ENCODE measurements around the gene SYMPK.

The SYMPK gene

DNA sequence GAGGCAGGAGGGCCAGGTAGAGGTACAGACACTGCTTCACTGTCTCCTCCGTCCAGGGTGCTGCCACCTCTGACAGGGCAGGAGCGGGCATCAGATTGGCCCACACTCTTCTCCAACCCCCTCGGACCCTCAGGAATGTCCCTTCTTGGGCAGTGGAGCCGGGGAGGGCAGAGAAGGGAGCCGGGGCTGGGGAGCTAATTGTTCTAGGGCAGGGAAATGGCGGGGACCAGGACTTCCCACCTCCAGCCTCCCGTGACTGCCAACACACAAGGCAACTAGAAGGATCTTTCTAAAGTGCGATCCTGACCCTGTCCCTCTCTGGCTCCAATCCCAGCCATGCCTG, 37.7 kb downstream of the SYMPK start:
- no peak for DNase-seq (ENCODE audit: low read depth)

DNA sequence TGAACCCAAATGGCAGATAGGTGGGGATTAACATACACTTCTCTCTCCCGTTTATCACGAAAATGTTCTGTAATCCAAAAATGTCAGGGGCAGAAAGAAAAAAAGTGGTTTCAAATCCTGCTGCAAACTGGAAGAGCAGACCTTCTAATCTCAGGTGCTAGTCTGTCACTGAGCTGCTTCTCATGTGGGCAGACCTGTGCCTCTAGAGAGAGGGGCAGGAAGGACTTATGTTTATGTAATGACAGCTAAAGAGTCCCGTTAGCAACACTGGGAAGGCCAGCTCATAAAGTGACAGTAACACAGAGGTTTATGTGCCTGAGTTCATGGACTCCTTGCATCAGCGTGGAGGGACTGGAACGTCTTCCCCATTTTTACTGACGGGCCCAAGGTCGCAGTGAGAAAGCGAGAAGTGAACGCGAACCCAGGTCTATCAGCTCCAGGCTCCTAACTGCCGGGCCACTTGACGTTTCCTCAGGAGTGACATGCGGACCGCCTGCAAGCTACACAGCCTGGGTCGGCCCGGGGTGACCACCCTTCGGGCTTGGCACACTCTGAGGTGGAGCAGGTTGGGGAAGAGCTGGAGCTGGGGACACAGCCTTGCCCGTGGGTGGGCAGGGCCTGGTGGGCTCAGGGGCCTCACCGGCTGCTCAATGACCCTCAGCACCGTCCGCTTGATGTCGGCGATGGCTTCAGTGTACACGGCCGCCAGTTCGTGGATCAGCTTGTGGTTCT, 38.2 kb downstream of the SYMPK start:
- DNase-seq (ENCODE audit: low read depth), result no peak

DNA sequence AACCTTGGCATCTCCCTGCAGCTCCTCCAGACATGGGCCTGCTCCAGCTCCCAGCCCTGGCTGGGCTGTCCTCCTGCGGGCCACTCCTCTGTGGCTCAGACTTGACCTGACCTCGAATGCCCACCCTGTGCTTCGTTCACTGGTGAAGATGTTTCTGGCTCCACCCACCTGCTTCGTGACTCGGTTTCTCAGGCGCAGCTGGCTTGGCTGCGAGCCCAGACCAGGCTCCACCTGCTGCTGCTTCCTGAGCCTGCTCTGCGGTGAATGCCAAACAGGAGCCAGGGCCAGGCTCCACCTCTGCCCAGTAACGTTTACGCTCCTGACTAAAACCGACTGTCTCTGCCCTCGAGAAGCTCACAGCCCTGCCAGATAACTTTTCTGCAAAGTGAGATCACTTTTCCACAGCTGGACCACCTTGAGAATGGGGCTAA, 38.9 kb downstream of the SYMPK start:
- DNase-seq (ENCODE audit: low read depth), result no peak

DNA sequence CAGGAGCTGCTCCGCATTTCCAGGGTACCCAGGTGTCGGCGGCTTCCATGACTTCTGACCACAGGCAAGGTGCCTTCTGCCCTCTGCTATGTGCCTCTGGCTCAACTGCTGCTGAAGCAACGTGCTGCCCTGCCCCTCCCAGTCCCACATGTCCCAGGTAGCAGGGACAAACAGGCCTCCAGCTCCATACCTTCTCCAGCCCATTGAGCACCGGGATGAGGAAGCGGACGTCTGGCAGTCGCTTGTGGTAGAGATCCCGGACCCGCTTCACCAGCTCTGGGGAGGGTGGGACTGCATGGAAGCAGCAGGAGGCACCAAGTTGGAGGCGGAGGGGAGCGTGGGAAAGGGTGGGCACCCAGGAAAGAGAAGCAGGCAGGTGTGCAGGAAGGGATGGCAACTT, 39.8 kb downstream of the SYMPK start:
- no peak for DNase-seq (ENCODE audit: low read depth)

DNA sequence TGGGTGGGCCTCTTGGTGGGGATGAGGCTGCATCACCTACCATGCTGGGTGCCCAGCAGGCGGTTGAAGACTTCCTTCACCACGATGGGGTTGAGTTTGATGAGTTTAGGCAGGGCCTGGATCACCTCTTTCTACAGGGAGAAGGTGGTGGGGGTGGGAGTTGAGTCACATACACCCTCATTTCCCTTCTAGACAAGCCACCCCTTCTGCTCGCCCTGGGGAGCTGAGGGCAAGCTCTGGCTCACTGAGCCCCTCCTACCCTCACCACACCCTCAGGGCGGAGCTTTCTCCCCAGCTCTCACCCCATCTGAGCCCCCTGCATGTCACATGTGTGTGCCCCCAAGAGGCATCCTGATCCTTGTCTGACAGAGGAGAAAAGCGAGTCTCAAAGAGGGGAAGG, 40.2 kb downstream of the SYMPK start:
- DNase-seq (ENCODE audit: low read depth), result no peak

DNA sequence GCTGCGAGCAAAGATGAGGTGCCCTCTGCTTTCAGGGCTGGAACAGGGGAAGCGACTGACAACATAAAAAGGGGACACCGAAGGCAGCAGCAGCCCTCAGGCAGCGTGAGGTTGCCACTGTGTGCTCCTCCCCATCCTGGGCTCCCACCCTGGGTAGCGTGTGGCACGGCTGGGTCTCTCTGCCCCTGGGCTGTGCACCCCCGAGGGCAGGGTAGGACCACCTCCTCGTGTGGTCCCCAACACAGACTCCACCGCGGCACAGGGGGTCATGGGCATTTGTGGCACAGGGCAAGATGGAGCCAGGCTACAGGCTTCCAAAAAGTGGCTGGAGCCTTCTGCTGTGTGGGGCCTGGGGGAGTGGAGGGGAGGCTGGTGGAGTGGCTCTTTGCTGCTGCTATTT, 41.4 kb downstream of the SYMPK start:
- DNase-seq (ENCODE audit: low read depth), result no peak

DNA sequence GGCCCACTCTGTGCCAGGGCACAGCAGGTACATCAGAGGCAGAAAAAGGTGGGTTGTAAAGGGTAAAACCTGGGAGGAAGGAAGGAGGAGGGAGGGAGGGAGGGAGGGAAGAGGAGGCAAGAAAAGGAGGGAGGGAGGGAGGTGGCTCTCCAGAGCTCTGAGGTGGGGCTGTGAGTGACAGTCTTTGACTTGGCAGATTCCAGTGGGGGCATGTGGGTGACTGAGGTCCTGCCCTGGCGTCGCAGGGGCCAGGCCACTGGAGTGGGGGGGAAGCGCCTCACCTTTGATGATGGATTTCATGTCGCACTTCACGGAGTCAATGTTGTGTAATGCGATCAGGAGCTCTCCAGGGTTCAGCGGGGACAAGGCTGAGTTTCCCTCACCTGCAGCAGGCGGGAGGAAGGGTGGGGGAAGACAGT, 41.8 kb downstream of the SYMPK start:
- DNase-seq (ENCODE audit: low read depth), result no peak

DNA sequence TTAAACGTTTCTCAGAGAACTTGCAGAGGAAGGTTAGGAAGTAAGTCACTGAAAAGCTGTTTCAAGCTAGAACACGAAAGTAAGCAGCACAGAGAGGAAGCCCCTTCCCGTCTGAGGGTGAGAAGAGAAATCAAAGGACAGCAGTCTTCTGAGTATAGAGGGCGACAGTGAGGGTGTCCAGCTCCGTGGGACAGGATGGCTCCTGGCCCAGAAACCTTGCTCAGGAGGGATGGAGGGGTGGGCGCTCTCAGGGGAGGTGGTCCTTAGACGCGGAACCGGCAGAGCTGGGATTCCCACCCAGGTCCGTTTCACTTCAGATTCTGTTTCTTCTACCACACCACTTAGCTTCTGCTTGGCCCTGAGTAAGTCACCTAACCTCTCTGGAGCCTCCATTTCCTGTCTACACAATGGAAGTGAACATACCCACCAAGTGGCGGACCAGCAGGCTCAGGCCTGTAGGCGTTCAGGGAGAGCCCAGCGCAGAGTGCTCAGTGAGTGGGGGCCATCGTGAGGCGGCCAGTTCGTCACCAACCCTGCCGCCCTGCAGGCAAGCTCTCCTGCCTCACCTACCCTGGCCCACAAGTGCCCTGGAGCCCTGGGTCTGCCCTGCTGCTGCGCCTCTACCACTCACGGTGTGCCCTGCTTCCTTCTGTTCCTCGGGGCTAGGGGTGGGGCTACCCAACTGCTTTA, 42.4 kb downstream of the SYMPK start:
- DNase-seq (ENCODE audit: low read depth), result no peak

DNA sequence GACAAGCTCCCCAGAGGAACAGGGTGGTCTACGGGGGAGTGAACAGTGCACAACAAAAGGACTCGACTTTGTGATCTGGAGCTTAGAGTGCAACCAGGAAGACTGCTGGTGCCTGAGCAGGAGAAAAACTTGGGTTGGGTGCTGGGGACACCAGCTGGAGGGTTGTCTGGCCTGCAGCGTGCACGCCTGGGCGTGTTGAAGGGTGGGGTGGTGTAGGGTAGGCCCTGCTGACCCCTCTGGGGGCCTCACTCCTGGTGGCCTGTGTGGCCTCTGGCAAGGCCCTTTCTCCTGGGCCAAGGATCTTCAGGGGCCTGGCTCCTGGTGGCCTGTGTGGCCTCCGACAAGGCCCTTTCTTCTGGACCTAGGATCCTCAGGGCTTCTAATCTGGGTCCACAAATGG, 43.2 kb downstream of the SYMPK start:
- no peak for DNase-seq (ENCODE audit: low read depth)

DNA sequence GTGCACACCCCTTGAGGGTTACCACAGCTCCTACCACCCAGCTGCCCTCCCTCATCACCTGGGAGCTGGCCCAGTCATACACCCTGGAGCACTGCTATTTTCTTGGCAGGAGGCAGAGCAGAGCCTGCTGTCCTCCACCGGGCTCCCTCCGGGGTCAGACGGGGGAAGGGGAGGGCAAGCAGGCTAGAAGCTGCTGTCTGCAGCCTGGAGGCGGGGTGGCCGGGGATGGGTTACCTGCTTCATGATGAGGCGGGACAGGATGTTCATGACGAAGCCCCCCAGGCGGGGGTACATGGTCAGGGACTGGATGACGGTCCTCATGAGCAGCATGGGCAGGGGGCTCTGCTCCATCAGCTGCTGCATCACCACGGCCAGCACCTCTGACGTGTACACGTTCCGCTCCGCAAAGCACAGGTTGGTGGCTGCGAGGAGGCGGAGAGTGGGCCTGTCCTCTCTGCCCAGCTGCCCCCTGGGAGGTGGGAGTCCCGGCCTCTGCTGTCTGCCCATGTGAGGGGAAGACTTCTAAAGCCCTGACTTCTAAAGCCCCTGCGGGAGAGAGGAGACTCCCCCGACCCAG, 45.1 kb downstream of the SYMPK start:
- no peak for DNase-seq (ENCODE audit: low read depth)

DNA sequence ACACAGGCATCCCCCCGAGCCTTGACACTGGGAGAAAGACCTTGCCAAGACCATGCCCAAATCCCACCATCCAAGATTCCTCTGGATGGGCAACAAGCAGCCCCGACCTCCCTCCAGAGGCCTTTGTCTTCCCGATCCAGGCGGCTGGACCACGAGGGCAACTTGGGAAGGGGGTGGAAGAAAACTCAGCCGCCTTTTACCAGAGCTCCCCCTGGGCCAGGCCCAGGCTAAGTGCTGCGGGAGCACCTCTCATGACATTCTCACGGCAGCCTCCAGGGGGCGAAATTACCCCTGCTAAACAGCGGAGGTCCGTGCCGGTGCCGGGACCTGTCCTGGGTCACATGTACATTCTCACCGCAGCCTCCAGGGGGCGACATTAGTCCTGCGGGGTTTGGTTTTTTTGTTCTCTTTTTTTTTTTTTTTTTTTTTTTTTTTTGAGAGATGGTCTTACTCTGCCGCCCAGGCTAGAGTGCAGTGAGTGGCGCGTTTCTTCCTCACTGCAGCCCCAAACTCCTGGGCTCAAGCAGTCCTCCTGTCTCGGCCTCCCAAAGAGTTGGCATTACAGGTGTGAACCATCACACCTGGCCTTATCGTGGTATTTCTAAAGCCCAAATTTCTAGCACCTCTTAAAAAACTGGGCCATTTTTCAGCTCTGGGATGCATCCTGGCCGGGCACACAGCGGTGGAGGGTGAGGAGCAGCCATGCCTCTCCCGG, 45.8 kb downstream of the SYMPK start:
- peak; percentile 93 for DNase-seq (ENCODE audit: low read depth)

DNA sequence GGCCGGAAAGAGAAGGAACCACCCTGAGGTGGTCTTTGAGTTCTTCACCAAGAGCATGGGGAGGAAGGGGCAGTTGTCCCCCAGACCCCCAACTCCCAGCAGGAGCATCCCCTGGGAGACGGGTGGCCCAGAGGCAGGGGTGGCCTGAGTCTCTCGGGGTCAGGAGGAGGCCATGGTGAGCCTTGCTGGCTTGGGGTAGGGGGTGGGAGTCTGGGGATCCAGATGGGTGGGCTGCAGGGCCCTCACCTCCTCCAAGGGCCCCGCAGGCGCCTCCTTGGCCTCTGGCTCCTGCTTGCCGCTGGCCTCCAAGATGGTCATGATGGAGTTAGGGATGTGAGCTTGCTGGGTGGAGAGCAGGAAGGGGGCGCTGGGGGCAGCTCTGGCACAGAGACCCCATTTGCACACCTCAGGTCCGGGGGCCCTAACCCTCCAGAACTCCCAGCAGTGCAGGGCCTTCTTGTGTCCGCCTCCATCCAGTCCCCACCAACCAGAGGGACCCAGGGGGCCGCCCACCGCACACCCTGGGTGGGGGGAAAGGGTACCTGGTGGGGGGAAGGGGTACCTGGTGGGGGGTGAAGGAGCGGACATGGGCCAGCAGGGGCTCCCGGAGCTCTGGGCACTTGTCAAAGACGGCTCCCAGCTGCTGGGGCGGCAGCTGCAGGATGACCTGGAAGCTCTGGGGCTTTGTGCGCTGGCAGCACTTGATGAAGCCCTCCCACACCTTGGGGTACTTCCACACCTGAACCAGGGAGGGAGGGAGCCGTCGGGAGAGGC, 46.5 kb downstream of the SYMPK start:
- DNase-seq (ENCODE audit: low read depth), result no peak

DNA sequence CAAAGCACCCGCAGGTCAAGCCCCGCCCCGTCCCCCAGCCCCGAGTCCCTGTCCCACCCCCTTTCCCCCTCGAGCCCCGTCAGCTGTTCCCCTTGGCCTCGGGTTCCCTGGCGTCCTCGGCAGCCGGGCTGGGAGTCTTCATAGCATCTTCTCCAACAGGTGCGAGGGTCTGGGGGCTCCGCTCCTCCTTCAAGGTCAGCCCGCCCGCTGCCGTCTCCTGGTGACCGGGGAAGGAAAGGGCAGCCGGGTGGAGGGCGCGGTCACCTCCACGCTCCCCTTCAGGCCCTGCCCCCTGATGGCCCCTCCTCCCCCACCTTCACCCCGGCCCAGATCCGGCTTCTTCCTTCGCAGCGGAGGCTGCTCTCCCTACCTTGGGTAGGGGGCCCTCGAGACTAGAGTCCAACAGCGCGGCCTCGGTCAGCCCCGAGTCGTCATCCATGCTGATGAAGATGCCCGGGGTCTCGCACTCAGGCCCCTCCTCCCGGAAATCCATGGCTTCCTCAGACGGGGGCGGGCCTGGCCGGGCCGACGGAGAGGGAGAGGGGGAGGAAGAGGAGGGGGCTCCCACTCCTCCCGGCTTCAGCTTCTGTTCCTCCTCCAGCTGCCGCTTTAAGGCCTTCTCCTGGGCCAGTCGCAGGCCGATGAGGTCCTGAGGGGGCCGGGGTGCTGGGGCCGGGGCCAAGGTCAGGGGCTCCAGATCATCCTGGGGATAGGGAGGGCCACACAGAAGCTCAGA, 47.3 kb downstream of the SYMPK start:
- no peak for DNase-seq (ENCODE audit: low read depth)

DNA sequence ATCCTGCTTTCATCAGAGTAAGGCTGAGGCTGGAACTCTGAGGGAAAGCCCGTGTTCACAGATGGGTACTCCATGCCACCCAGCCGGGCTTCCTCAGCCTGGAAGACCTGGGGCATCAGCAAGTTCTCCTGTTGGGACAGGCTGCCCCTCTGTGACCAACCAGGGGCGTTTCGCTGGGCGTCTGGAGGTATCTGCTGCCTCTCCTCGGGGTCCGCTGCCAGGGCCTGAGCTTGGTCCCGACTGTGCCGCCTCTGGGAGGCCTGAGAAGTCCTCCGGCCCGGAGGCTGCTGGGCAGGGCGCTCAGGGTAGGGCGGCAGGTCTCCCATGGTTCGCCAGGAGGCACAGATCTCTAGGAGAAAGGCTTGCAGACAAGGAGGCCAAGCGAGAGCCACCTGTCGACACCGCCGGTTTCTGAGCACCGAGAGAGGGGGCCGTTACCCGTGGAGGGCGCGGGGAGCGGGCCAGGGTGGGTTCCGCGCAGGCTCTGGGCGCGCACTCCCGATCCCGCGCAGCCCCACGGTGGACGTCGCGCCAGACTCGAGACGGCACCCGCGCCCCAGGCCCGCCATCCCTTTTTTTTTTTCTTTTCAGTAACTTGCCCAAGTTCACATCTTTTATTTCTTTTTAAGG, 48.0 kb downstream of the SYMPK start, which contains the start of gene RSPH6A:
Gene RSPH6A (minus strand): TSS at position 458 of the 630 bp plus-strand sequence. CDS start 132 bp downstream, at position 326.
- DNase-seq (ENCODE audit: low read depth), result no peak

DNA sequence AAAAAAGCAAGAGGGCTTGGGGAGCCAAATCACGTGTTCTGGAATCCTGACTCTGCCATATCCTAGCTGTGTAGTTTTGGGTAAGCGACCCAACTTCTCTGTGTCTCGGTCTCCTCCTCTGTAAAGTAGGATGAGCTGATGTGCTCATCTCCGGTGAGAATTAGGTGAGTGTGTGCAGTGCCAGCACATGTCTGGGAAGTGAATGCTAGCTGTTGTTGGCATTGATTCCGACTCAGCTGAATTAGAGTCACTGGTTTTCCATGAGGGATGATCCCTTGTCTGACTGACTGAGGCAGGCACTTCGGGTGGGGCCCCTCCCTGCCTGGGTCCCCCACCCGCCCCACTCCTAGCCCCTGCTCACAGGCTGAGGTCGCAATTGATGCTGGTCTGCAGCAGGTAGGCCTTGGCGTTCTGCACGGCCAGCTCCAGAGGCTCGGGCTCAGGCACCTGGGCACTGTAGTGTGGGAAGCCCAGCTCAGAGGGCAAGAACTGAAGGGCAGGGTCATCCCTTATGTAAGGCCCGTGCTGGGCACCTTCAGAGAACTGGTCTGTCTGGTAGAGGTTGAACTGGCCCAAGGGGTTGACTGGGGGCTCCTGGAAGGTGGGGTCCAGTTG, 48.7 kb downstream of the SYMPK start:
- DNase-seq (ENCODE audit: low read depth), result no peak

DNA sequence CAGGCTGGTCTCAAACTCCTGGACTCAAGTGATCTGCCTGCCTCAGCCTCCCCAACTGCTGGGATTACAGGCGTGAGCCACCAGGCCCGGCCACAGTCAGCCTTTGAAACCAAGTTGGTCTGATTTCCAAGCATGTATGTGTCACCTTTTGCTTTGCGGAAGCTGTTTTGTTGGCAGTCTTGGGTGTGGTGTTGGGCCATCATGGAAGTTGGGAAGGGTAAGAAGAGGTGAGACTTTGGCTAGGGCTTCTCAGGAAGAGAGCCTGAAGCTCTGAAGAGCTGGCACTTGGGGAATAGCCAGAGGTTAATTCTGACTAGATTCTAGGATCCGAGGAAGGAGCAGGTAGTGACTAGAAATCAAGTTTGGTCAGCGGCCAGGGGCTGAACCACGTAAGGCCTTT, 50.6 kb downstream of the SYMPK start:
- DNase-seq (ENCODE audit: low read depth), result no peak

DNA sequence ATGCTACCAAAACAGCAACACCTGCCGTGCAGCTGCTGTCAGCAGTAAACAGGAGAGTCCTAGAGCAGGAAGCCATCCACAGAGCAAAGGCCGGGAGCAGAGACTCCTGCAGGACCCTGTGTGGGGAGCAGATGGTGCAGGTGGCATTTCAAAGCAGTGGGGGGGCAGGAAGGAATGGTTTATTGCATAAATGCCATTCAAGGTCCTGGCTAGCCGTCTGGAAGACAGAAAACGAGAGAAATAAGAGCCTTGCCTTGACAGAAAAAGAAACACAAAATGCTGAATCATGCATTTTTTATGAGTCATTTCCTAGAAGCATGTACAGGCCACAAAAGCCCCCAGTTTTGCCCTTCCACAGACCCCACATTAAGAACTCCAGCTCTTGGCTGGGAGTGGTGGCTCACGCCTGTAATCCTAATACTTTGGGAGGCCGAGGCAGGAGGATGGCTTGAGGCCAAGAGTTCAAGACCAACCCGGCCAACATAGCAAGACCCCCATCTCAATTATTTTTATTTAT, 53.2 kb downstream of the SYMPK start:
- DNase-seq (ENCODE audit: low read depth), result no peak

DNA sequence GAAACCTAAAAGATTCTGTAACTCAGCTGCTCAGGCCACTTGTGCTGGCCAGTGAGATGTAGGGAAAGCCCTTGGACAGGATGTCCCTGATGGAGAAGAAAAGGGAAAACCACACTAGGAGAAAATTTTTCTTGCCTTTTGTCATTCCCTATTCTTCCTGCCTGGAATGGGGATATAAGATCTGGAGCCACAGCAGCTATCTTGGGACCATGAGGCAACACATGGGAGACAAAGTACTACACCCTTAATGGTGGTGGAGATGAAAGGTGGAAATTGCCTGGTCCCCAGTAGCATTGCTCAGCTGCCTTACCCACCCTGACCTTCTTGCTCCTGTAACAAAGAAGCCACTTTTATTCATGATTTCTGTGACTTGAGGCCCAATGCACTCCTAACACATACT, 57.2 kb downstream of the SYMPK start:
- DNase-seq (ENCODE audit: low read depth), result no peak

DNA sequence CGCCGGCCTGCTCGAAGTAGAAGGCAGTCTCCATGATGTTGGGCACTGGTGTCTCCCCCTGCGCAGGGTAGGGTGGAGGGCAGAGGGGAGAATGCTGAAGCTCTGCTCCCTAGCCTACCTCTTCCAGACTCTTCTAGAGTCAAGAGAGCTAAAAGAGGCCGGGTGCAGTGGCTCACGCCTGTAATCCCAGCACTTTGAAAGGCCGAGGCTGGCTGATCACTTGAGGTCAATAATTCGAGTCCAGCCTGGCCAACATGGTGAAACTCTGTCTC, 58.1 kb downstream of the SYMPK start:
- DNase-seq (ENCODE audit: low read depth), result no peak

All from activated T-cell treated with anti-CD3 and anti-CD28 coated beads for 48 hours (primary cell).